ENCODE results near the gene CYSTM1. TPM values are rescaled to one million over a fixed set of nuclear protein-coding genes. Genes with fewer than 3 reads are reported as not detected.
"Not testable (repeated sequence)": the region's sequence is repeated elsewhere in the genome, so short reads cannot be mapped to it uniquely, and the experiment has no call there.

CYSTM1 gene
- total and polyA plus RNA-seq, 2 donors (not counting 1 experiment from before 2014, with no cell fraction given), result 6.2 to 17.0 TPM

DNA sequence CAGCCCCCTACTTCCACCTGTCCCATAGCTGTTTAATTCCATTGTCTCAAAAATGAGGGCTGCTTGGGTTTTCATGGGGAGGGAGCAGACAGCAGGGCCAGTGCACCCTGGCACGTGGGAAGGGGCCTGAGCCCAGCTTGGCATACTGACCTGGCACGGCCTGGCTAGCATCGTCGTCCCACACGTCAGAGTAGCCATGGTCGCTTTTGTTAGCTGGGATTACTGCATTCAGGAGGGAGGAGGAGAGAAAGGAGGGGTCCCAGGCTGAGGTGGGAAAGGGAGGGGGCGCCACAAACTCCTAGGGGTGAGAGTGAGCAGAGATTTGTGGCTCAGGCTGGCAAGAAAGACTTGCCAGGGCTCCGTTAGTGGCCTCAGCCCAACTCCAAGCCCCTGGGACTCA lies 21.1 kb upstream of the CYSTM1 start:
- TF ChIP-seq, protein P1, sequence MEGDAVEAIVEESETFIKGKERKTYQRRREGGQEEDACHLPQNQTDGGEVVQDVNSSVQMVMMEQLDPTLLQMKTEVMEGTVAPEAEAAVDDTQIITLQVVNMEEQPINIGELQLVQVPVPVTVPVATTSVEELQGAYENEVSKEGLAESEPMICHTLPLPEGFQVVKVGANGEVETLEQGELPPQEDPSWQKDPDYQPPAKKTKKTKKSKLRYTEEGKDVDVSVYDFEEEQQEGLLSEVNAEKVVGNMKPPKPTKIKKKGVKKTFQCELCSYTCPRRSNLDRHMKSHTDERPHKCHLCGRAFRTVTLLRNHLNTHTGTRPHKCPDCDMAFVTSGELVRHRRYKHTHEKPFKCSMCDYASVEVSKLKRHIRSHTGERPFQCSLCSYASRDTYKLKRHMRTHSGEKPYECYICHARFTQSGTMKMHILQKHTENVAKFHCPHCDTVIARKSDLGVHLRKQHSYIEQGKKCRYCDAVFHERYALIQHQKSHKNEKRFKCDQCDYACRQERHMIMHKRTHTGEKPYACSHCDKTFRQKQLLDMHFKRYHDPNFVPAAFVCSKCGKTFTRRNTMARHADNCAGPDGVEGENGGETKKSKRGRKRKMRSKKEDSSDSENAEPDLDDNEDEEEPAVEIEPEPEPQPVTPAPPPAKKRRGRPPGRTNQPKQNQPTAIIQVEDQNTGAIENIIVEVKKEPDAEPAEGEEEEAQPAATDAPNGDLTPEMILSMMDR (IDR thresholded peaks at IDR 0.05), result no peak
- no peak for TF ChIP-seq EZH2 (IDR thresholded peaks at IDR 0.05; ENCODE audit: borderline replicate concordance, insufficient read depth, low read depth, low read length, poor library complexity, severe bottlenecking)

DNA sequence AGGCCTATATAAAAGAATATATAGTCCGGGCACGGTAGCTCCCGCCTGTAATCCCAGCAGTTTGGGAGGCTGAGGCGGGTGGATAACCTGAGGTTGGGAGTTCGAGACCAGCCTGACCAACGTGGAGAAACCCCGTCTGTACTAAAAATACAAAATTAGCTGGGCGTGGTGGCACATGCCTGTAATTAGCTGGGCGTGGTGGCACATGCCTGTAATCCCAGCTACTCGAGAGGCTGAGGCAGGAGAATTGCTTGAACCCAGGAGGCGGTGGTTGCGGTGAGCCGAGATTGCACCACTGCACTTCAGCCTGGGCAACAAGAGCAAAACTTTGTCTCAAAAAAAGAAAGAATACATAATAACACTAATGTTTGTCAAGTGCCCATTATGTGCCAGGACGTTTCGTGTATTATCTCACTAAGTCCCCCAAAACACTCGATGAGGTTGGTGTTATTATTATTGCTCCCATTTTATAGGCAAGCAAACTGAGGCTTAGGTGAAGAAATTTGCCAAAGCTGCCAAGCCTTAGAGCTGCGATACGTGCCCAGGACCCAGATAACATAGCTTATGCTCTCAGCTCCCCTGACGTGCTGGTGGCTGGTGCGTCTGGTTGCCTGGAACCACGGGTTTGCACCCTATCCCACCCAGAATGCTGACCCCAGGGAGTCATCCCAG lies 20.1 kb upstream of the CYSTM1 start:
- H3K36me3 ChIP-seq (replicated peaks in 1 of 2; ENCODE audit: control extremely low read depth in 1 of 2, control insufficient read depth in 1 of 2, extremely low read depth in 1 of 2, insufficient read depth in 2 of 2, low read length in 1 of 2); H3K27ac Mint-ChIP-seq; H3K27me3 Mint-ChIP-seq; H3K9me3 ChIP-seq (ENCODE audit: control extremely low read depth in 1 of 3, control insufficient read depth in 2 of 3, insufficient read depth in 1 of 3, low read length in 2 of 3); DNase-seq; H3K27ac ChIP-seq (ENCODE audit: low read length in 2 of 2); H3K79me2 ChIP-seq (ENCODE audit: control insufficient read depth, insufficient read depth, low read length); H3K9ac ChIP-seq (ENCODE audit: low read length); intact Hi-C loops (cut with micrococcal nuclease); ATAC-seq (ENCODE audit: low read depth); H3K4me3 Mint-ChIP-seq; POLR2A ChIA-PET; H3K4me2 ChIP-seq (replicated peaks; ENCODE audit: low read depth, low read length, poor library complexity, severe bottlenecking); H4K20me1 ChIP-seq (ENCODE audit: control insufficient read depth, insufficient read depth, low read length, poor library complexity, severe bottlenecking); H3K4me3 ChIP-seq (ENCODE audit: control extremely low read depth in 1 of 5, extremely low read depth in 1 of 5, insufficient read depth in 1 of 5, low read depth in 2 of 5, low read length in 4 of 5); H3K9me3 Mint-ChIP-seq (ENCODE audit: insufficient read depth); H3K27me3 ChIP-seq (replicated peaks in 1 of 4; ENCODE audit: control extremely low read depth in 1 of 4, control insufficient read depth in 3 of 4, insufficient read depth in 4 of 4, low read length in 3 of 4); H2AFZ ChIP-seq (ENCODE audit: insufficient read depth, low read depth, low read length, poor library complexity, severe bottlenecking): not testable (repeated sequence)
- CTCF ChIA-PET, result interaction anchor here (0.6 to 23.0 kb wide), 6 partner anchors 11 to 372 kb away, joined by 3 to 513 read pairs (median 7); no protein-coding TSS in a partner anchor
- H3K4me1 Mint-ChIP-seq, result peaks cover 13% of the 10 kb centered on the region
- 92% methylated on average over 17 of the region's 21 CpGs for WGBS (ENCODE audit: insufficient coverage)
- peaks cover 7 to 17% of the 10 kb centered on the region in 2 donors for H3K4me1 ChIP-seq (ENCODE audit: control insufficient read depth in 2 of 2, insufficient read depth in 2 of 2, low read length in 2 of 2)

More for the DNA sequence above, 21.1 kb upstream of the CYSTM1 start:
- H4K20me1 ChIP-seq (ENCODE audit: control insufficient read depth, insufficient read depth, low read length, poor library complexity, severe bottlenecking), result peaks cover 4% of the 10 kb centered on the region
- H3K36me3 ChIP-seq (replicated peaks in 1 of 2; ENCODE audit: control extremely low read depth in 1 of 2, control insufficient read depth in 1 of 2, extremely low read depth in 1 of 2, insufficient read depth in 2 of 2, low read length in 1 of 2), result no peaks in the 10 kb centered on the region
- Mint-ChIP-seq H3K4me3 (no peak overlapping the region), H3K27me3 (no peaks in the 10 kb centered on the region), H3K9me3 (ENCODE audit: insufficient read depth) (no peaks in the 10 kb centered on the region), H3K4me1 (peaks cover 13% of the 10 kb centered on the region), H3K27ac (no peak overlapping the region)
- CTCF ChIA-PET, result interaction anchor here (2.8 to 23.0 kb wide), 3 partner anchors 10 to 367 kb away, joined by 10 to 513 read pairs (median 100); no protein-coding TSS in a partner anchor
- POLR2A ChIA-PET, result no interaction called here
- H3K9me3 ChIP-seq (ENCODE audit: control extremely low read depth in 1 of 3, control insufficient read depth in 2 of 3, insufficient read depth in 1 of 3, low read length in 2 of 3), result no peaks in the 10 kb centered on the region
- peaks cover 7 to 17% of the 10 kb centered on the region in 2 donors for H3K4me1 ChIP-seq (ENCODE audit: control insufficient read depth in 2 of 2, insufficient read depth in 2 of 2, low read length in 2 of 2)
- ATAC-seq (ENCODE audit: low read depth) (no peak), DNase-seq (no peak)
- H3K27ac ChIP-seq (ENCODE audit: low read length in 2 of 2), result no peak overlapping the region
- H3K27me3 ChIP-seq (replicated peaks in 1 of 4; ENCODE audit: control extremely low read depth in 1 of 4, control insufficient read depth in 3 of 4, insufficient read depth in 4 of 4, low read length in 3 of 4), result no peaks in the 10 kb centered on the region
- no peak overlapping the region for H3K4me2 ChIP-seq (replicated peaks; ENCODE audit: low read depth, low read length, poor library complexity, severe bottlenecking)
- 77% methylated on average over 7 of the region's 8 CpGs for WGBS (ENCODE audit: insufficient coverage)
- no peak overlapping the region for H2AFZ ChIP-seq (ENCODE audit: insufficient read depth, low read depth, low read length, poor library complexity, severe bottlenecking)
- peaks cover 5% of the 10 kb centered on the region for H3K79me2 ChIP-seq (ENCODE audit: control insufficient read depth, insufficient read depth, low read length)
- no peak overlapping the region for H3K9ac ChIP-seq (ENCODE audit: low read length)
- intact Hi-C loops (cut with micrococcal nuclease), result no loop called here
- H3K4me3 ChIP-seq (ENCODE audit: control extremely low read depth in 1 of 5, extremely low read depth in 1 of 5, insufficient read depth in 1 of 5, low read depth in 2 of 5, low read length in 4 of 5), result no peak overlapping the region

Data from B cell (primary cell).